Measurements from ENCODE around the gene MAP2K3. TPM values are rescaled to one million over a fixed set of nuclear protein-coding genes. Genes with fewer than 3 reads are reported as not detected.

The MAP2K3 gene
- polyA plus RNA-seq, 4 donors = 20.2 to 26.7 (median 22.0) TPM

DNA sequence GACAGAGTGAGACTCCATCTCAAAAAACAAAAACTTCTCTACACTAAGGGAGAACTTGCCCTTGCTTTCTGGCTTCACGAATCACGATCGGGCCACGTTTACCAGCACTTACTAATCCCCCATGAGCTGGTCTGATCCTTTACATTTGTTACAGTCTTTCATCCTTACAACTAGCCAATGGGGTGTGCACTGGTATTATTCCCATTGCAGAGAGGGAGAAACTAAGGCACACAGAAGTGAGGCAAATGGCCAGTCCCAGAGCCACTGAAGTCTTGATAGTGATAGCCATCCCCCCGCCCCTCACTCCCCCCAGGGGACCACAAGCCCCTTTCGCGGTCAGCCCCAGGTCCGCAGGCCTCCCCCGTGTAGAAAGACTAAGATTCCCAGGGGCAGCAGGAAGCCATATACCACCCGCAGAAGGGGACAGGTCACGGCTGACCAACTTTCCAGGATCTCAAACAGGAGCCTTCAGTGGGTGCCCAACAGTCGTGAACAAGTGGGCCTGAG lies 32.2 kb upstream of the MAP2K3 start:
- no peak for DNase-seq (ENCODE audit: low read depth in 4 of 4, low spot score in 3 of 4)

- DNase-seq (ENCODE audit: low read depth in 4 of 4, low spot score in 3 of 4) = peak; percentile 66 to 77 (median 73)
Measured at GRCh38 chr17:21252796-21253645, 31.5 kb upstream of the MAP2K3 start, which contains the start of gene NATD1. TSS of gene NATD1 (minus strand) at chr17:21253410. CDS start at chr17:21253264, 146 bp downstream.

DNA sequence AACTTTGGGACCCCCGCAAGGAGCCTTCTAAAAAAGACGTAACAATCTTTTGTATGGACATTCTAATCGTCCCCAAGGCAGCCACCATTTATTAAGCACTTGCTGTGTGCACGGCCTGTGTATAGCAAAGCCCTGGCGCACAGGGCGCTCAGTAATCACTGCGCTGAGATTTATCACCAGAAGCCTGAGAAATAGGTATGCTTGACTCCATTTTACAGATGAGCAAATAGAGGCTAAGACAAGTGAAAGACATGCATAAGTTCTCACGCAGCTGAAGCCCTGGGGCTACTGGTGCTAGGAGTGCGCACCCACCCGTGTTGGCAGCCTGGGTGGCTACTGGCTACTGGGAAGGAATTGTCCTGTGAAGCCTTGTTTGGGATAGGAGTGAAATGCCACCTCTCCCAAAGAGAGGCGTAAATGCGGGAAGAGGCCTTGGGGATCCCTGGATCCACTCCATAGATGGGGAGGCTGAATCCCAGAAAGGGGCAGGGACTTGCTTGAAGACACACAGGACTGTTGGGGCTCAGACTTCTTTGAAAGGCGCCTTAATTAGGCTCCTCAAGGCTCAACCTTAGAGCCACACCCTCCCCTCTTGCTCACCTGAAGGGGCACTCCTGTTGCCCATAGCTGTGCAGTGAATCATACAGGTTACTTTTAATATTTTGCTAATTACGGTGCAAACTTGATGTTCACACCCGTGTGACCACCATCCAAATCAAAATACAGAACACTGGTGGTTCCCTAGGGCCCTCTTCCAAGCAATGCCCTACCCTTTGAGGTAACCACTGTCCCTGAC lies 30.7 kb upstream of the MAP2K3 start:
- no peak for DNase-seq (ENCODE audit: low read depth in 4 of 4, low spot score in 3 of 4)

DNA sequence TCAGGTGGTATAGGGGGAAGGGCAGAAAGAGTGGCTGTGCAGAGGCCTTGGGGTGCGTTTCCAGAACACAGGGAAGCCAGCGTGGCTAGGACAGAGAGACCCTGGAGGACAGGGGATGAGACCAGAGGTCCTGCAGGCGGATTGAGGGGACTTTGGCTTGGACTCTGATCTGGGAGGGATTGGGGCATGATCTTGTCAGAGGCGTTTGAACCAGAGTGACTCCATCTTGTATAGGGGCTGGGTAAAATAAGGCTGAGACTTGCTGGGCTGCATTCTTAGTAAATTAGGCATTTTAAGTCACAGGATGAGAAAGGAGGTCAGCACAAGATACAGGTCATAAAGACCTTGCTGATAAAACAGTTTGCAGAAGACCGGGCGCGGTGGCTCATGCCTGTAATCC lies 25.9 kb upstream of the MAP2K3 start:
- DNase-seq (ENCODE audit: low read depth in 4 of 4, low spot score in 3 of 4) = no peak

DNA sequence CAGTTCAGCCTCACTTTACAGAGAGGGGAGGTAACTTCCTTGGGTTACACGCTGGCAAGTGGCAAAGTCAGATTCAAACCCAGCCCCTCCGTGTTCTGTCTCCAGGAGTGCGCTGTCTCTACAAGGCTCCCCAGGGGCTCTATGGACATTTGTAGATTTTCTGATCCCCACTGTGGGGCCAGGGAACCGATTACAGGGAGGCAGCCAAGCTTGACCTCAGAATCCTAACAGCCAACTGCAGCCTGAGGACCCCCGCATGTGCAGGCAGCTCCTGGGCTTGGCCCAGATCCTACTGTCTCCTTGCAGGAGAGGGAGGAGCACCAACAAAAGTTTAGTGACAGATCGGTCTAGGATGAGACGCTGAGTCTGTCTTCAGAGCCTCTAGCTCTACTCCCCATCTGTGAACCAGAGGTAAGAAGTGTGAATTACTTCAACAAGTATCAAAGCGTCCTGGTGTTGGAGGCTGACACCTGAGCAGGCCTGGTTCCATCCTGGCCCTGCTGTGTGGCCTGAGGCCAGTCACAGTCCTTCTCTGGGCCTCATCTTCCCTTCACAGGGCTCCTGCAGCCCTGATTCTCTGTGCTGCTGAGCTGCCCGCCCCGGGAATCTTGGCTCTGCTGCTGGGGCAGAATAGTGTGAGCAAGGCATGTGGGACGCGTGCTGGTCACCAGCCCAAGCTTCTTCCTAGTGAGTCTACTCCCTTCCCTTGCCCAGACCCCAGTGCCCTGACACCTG lies 22.1 kb upstream of the MAP2K3 start:
- DNase-seq (ENCODE audit: low read depth in 4 of 4, low spot score in 3 of 4) = no peak

- no peak for DNase-seq (ENCODE audit: low read depth in 4 of 4, low spot score in 3 of 4)
Measured at GRCh38 chr17:21263376-21263775, 21.1 kb upstream of the MAP2K3 start.

DNA sequence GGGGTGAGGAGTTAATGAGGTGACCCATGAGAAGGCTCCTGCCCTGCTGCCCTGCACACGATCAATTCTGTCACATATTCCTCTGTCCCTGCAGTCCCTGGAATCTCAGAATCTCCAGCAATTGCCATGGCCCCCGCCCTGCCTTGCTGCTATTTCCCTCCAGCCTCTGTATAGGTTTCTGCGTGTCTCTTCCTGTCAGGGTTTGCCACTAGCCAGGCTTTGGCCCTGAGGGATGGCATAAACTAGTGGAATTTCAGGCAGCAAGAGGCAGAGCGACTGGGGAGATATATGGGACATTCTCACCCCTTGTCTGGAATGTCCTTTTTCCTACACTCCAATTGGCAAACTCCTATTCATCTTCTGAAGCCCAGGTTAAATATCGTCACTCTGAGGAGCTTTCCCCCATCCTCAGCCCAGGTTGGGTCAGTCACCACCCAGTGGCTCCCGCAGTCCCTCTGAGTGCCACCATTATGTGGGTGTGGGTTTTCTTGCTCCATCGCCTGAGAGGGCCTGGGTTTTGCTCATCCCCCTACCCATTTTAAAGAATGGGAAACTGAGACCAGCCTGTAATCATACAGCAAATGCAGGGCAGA lies 15.8 kb upstream of the MAP2K3 start:
- DNase-seq (ENCODE audit: low read depth in 4 of 4, low spot score in 3 of 4) = no peak

DNA sequence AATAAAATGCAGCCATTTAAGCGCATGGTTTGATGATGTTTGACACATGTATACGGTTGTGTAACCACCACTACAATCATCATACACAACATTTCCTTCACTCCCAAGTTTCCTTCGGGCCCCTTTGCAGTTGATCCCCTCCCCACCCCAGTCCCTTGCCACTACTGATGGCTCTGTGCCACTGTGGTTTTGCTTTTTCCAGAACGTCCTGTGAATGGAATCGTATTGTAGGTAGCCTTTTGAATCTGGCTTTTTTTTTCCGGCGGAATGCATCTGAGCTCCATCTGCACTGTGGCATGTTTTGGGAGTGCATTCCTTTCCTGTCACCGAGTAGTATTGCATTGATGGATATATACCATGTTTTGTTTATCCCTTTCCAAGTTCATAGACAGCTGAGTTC lies 15.1 kb upstream of the MAP2K3 start:
- no peak for DNase-seq (ENCODE audit: low read depth in 4 of 4, low spot score in 3 of 4)

GRCh38 chr17:21271454-21272183 lies 12.9 kb upstream of the MAP2K3 start:
- no peak for DNase-seq (ENCODE audit: low read depth in 4 of 4, low spot score in 3 of 4)

- no peak for DNase-seq (ENCODE audit: low read depth in 4 of 4, low spot score in 3 of 4)
Measured at GRCh38 chr17:21272250-21272649, 12.3 kb upstream of the MAP2K3 start.

DNA sequence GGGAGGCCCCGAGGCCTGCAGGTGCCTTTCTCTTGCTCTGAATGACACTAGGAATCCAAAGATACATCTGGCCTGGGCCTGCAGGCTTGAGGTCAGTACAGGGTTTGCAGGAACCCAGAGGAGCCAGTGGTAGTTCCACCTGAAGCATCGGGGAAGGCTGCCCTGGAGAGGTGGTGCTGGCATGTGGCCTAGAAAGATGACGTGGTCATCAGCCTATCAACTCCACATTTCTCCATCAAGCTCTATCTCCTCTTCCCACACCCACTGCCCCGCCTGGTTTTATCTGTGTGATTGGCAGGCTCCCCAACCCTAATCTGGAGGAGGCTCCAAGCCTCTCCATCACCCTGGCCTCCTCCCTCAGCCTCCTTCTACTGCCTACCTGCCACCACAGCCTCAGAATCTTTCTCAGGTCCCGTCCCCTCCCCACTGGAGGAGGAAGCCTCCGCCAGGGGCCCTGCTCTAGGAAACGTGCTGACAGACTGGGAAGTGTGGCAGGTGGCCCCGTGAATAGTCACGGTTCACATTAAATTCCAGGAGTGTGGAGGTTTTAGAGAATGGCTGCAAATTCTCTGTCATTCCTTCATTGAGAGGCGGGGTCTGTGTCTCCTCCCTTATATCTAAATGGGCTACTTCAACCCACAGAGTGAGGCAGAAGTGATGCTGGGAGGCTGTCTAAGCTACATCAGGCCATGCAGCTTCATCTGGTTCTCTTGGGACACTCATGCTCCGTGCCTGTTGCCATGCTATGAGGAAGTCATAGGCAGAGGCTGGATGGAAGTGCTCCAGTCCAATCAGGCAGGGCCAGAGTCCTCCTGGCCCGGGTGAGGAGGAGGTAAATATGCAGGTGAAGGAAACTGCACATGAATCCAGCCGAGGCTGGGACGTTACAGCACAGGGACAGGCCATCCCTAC lies 11.4 kb upstream of the MAP2K3 start:
- no peak for DNase-seq (ENCODE audit: low read depth in 4 of 4, low spot score in 3 of 4)

DNA sequence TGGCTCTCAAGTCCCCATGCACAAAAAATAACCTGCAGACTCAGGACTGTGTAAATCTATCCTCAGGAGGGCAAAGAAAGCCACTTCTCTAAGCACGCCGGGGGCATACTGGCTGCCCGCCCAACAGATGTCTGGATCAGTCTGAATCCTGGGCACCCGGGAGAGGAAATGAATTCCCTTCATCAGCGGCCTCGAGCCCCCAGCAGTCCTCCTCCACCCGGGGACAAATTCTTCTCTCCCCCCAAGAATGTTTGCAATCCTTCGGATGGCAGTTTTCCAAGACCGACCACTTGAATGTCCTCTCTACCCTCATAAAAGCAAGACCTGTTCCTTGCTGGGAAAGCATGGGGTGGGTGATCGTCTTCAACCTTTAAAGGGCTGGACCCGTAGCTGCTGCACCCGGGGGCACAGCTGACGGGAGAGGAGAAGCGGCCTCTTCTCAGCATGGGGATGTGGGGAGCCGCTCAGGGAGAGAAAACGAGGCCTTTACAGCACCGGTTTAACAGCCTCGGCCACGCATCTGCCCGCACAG lies 9.4 kb upstream of the MAP2K3 start:
- no peak for DNase-seq (ENCODE audit: low read depth in 4 of 4, low spot score in 3 of 4)

GRCh38 chr17:21275579-21276263 lies 8.8 kb upstream of the MAP2K3 start:
- peak; percentile 61 to 73 (median 69) for DNase-seq (ENCODE audit: low read depth in 4 of 4, low spot score in 3 of 4)

DNA sequence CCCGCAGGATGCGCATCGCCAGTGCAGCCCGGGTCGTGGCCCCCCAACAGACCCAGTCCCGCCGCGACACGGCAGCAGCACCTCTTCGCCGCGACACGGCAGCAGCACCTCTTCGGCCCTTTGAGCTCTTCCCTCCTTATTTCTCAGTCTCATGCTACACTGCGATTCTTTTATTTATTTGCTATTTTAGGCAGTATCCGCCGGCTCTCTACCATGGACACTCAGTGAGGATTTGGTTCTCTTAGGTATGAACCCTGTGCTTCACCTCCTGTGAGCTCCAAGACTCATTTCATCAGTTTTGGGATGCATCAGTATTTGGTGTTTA lies 8.3 kb upstream of the MAP2K3 start:
- DNase-seq (ENCODE audit: low read depth in 4 of 4, low spot score in 3 of 4) = no peak

GRCh38 chr17:21277332-21277731 lies 7.2 kb upstream of the MAP2K3 start:
- DNase-seq (ENCODE audit: low read depth in 4 of 4, low spot score in 3 of 4) = no peak

DNA sequence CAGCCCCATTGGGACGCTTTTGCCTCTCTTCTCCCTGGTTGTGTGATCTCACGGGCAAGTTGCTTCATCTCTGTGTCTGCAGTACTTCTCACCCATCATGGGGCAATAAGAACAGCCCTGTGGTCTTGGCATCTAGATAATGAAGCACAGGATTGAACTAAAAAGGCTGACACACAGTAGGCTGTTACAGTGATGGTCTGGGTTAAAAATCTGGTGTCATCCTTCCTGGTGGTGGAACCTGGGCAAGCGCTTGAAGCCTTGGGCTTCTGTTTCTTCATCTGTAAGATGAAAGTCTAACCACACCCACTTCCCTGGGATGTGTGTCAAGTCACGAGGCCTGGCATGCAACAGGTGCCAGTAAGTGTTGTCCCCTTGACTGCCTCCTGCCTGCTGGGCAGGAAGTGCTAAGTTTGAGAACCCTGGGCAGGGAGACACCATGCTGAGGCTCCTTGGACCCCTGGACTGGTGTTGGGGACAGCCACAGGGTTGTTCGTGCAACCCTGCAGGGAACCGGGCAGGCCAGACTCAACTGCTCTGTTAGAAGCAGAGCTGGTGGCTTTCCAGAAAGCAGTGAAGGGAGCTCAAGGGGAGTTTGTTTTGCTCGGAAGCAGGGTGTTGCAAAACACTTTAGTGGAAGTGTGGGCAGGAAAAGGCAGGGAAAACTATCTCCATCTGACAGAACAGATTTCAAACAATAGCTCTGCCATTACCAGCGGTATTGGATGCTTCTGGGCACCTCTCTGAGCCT lies 5.9 kb upstream of the MAP2K3 start:
- no peak for DNase-seq (ENCODE audit: low read depth in 4 of 4, low spot score in 3 of 4)

DNA sequence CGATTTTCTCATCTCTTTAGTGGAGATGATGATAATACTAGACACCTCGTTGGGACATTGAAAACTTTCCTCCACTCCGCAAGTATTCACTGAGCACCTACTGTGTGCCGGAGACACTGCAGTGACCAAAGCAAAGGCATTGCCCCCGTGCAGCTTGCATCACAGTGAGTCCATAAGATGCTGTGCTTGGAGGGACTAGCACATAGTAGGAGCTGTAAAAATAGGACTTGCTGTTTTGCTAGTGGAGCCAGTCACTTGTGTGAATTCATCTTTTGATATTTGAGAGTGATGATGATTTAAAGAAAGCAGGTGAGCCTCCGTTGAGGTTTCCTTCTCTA lies 5.3 kb upstream of the MAP2K3 start:
- DNase-seq (ENCODE audit: low read depth in 4 of 4, low spot score in 3 of 4) = no peak

Measured in right renal pelvis (tissue), 4 donors.